DMS 273 treated with DMSO at 0.1 percent for 48 hours (cell line): ENCODE results near the gene GALM.
"Not testable (repeated sequence)": the region's sequence is repeated elsewhere in the genome, so short reads cannot be mapped to it uniquely, and the experiment has no call there.

Source experiments
- DNase-seq: peaks from one replicate; lab custom pipeline; 2025; lab: John Stamatoyannopoulos, UW

Gene GALM

GRCh38 chr2:38740851-38741731 lies 75.2 kb downstream of the GALM start:
- DNase-seq: no peak

- no peak for DNase-seq
Measured at GRCh38 chr2:38742797-38743559, 77.1 kb downstream of the GALM start.

GRCh38 chr2:38743672-38744398 lies 77.9 kb downstream of the GALM start:
- no peak for DNase-seq

GRCh38 chr2:38744399-38744780 lies 78.5 kb downstream of the GALM start:
- no peak for DNase-seq

GRCh38 chr2:38745267-38745666 lies 79.4 kb downstream of the GALM start:
- no peak for DNase-seq

- no peak for DNase-seq
Measured at GRCh38 chr2:38747007-38747424, 81.1 kb downstream of the GALM start.

- DNase-seq: no peak
Measured at GRCh38 chr2:38747819-38748218, 81.9 kb downstream of the GALM start.

- no peak for DNase-seq
Measured at GRCh38 chr2:38748391-38748790, 82.5 kb downstream of the GALM start.

GRCh38 chr2:38748943-38749804 lies 83.3 kb downstream of the GALM start:
- no peak for DNase-seq

- DNase-seq: no peak
Measured at GRCh38 chr2:38750011-38750890, 84.3 kb downstream of the GALM start.

GRCh38 chr2:38750891-38751595 lies 85.1 kb downstream of the GALM start, which contains the start of gene SRSF7:
TSS of gene SRSF7 (minus strand) at chr2:38751361. CDS start at chr2:38751256, 105 bp downstream.
- peak; percentile 97 for DNase-seq

GRCh38 chr2:38751596-38752410 lies 85.9 kb downstream of the GALM start:
- DNase-seq: no peak

GRCh38 chr2:38754049-38754448 lies 88.1 kb downstream of the GALM start:
- no peak for DNase-seq

GRCh38 chr2:38754506-38754905 lies 88.6 kb downstream of the GALM start:
- DNase-seq: no peak

- not testable (repeated sequence) for DNase-seq
Measured at GRCh38 chr2:38755891-38756290, 90.0 kb downstream of the GALM start.

GRCh38 chr2:38763228-38763627 lies 97.3 kb downstream of the GALM start:
- no peak for DNase-seq

- DNase-seq: no peak
Measured at GRCh38 chr2:38763728-38764127, 97.8 kb downstream of the GALM start.

GRCh38 chr2:38765149-38765548 lies 99.2 kb downstream of the GALM start:
- DNase-seq: no peak

- no peak for DNase-seq
Measured at GRCh38 chr2:38765551-38765950, 99.6 kb downstream of the GALM start.
